GM19395 (cell line): ENCODE measurements around the gene FNDC3A.
"Not testable (repeated sequence)": the region's sequence is repeated elsewhere in the genome, so short reads cannot be mapped to it uniquely, and the experiment has no call there.

Experiments used
- ATAC-seq: cut with Tn5 transposase; IDR thresholded peaks from one replicate; pipeline ENCODE4 v1.9.1; 2021; ENCODE audit warnings: mild to moderate bottlenecking, moderate library complexity; ENCODE audit not compliant: unreplicated experiment

Gene FNDC3A

DNA sequence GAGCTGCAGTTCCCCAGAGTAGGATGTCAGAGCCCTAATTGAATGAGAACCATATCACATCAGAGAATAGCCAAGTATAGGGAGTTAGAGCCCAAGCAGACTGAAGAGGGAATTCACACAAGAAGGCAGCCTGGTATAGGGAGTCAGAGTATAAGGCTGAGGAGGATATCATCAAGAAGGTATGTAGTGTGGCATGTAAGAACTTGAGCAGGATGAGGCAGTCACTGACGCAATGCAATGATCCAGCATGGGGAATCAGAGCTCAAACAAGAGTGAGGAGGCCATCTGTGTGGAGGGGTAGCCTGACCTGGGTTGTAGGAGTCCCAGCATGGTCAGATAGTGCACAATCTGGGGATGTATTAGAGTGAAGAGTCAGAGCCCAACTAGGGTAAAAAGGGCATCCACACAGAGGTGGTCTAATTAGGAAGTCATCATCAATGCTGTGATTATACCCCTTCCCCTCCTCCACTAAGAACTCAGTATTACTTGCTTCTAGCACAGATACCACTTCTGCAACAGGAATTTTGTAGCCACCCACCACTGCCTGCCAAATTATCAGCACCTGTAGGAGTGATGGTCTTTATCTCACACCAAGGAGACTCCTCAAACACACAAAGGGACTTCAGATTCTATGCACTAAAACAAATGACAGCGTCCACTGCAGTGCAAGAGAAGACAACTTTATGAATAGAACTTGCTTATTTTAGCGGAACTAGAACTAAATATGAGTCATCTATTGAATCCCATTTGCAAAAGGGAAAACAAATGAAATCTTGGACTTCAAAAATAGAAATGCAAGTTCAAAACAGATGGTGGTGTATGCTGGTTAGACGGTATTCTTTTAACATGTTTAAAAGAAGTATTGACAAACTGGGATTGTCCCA is 107.2 kb downstream of the FNDC3A start:
- ATAC-seq = peak; percentile 85

DNA sequence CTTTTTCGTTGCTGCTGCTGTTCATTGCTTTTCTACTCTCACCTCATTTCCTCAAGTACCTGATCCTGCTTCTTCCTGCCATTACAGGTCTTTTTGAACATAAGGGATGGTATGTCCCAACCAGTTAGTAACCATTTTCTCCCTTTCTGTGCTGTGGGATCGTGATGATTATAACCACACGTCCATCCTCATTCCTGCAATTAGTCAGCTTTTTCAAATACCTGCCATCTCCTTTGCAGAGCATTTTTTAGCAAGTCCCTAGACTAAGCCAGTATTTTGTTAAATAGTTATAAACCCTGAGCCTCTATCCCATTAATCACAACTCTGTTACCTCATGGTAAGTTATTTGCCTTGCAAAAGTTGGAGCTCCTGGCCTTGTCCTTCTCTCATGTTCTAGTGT is 109.2 kb downstream of the FNDC3A start:
- no peak for ATAC-seq

DNA sequence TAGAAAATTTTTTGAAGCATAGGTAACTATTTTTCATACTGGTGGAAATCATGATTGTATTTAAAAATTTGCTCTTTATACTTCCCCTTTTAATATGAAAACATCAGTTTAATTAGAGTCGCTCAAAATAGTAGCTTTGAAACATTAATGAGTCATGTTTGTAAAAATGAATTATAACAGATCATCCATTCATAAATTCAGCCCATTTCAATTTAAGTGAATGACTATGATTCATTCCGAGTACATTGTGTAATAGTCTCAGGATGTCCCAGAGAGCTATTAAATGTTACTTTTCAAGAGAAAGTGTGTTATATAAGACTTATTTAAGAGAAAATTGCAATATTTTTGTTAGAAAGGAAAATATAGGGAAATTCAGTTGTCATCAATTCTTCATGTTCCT is 111.0 kb downstream of the FNDC3A start:
- no peak for ATAC-seq

DNA sequence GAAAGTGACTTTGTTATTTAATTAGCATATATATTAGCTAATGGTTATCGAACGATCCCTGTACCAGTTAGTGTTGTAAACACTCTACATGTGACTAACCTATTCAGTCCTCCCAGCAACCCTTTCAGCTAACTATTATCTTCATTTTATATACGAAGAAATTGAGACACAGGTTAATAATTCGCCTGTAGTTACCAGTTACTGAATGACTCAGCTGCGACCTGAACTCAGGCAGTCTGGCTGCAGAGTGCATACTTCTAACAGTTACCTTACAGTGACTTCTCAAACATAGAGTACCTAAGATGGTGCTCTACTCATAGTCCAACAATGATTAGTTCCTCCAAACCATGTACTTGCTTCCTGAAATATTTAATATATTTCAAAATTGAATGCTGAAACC is 117.7 kb downstream of the FNDC3A start:
- no peak for ATAC-seq

DNA sequence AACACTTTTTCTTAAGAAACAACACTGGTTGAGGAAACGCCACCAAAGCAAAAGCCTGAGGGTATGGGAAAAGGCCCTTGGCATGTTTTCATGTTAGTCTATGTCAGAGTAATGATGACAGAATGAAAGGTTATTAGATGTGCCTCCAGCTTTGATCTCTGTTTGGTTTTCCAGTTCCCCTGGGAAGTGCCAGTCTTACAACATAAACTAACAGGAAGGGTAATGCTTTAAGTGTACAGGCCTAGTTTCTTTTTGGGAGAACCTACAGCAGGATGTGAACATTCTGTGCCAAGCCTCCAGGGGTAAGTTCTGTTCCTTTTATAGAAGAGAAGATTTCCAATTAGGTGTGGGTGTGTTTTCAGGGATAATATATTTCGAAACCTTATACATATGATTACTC is 121.7 kb downstream of the FNDC3A start:
- ATAC-seq = no peak

DNA sequence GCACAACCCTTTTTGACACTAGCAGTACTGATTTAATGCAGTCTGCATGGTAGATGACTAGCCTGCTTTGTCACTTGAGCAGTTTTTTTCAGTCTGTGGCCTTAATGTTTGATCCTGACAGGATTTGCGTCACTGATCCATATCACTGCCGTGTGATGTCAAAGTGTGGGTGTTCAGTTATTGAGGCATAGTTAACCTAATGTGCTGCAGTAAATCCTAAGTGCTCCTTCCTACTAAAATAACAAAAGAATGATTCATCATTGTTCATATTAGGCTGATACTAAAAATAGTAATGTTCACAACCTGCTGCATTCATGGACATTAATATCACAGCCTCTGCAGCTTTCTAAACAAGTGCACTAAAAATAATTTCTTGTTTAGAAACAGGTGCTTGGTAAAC is 122.5 kb downstream of the FNDC3A start:
- ATAC-seq = no peak

DNA sequence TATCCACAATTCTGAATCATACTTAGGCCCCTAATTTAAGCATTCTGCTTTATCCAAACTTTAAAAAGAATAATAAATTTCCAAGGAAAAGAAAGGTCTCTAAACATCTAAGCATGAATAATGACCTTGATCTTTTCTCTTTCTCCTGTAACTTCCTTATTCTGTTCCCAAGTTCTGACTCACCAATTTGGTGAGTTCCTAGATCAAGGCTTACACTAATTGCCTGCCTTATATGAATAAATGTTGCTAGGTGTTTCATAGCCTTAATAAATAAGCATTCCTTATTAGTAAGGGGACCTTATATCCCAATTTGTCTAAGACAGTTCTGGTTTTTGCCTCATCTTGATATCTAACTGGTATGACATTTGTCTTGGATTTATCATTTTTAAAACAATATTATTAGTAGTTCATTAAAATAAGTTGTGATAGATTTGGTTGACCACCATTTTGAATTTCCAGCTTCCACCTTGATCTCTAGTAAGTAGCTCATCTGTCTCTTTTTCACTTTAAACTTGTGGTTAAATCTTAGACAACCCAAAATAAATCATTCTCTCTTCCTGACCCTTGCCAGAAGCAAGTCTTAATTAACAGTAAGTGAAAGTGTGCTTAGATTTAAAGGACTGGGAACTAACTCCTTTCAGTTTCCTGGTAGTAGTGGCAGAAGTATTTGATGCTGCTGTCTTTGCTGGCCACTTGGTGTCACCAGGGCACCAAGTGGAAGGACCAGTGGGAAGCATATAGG is 123.2 kb downstream of the FNDC3A start:
- no peak for ATAC-seq

DNA sequence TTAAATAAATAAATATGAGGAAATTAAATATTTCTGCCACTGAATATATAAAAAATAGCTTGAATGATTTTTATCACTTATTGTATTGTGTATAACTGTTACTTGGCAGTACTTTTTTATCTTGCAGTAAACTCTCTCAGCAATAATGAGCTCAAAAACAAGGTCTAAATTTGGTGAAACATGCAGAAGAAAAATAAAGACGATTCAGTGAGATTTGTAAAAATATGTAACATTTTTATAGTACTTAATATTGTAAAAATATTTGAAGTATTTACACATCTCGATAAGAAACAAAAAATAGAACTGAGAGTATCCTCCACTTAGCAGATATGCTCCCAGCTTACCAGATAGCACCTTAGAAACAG is 123.8 kb downstream of the FNDC3A start:
- ATAC-seq = no peak

DNA sequence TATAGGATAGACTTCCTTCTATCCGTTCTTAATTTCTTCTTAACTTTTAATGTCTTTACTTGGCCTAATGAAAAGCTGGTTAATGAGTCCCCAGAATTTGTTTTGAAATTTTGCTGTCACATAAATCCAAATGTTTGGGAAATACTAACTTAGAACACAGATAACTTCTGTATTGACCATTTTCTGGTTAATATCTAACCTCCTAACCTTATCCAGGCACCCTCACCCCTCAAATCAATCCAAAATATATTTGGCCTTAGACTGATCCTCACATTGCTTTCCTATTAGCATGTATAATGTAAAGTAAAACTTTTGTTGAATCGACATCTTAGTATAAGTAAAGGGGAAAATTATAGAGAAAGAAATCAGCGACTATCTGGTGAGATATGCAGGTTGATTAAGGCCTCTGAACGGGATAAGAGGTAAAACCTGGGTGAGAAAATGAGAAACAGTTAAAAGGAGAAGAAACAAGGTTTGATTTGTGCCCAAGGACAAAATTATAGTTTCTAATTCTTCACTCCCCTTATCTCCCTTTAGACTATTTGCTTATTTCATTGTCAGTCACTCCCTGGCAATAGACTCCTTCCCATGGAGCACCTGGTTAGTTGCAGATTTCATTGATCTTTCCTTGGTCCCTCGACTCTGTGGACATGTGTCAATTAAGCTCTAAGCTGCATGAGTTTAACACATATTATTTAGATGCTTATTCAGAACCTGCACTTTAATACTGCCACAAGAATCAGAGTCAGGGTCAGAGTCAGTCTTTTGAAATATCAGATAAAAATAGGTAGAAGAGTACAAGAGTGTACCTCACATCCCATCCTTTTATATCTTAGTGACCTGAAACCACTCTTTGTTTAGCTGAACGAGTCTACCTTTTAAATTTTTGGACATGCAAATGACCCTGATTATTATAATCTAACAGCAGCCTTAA is 125.2 kb downstream of the FNDC3A start:
- ATAC-seq = no peak

DNA sequence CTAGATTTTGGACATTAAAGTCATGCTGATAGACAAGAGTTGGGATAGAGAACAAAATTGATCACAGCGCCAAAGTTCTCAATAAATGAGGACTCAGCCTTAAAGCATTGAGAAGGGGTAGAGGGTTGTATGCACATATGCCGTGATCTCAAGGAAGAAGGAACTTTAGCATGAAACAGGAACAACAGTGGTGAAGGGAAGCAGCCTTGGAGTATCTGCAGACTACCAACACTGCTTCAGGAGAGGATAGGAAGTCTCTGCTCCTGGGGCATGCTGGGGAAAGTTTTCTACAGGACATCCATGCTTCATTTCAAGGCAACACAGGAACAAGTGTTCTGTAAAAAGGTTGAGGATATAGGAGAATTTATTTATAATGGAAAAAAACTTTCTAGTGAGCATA is 132.5 kb downstream of the FNDC3A start:
- no peak for ATAC-seq

DNA sequence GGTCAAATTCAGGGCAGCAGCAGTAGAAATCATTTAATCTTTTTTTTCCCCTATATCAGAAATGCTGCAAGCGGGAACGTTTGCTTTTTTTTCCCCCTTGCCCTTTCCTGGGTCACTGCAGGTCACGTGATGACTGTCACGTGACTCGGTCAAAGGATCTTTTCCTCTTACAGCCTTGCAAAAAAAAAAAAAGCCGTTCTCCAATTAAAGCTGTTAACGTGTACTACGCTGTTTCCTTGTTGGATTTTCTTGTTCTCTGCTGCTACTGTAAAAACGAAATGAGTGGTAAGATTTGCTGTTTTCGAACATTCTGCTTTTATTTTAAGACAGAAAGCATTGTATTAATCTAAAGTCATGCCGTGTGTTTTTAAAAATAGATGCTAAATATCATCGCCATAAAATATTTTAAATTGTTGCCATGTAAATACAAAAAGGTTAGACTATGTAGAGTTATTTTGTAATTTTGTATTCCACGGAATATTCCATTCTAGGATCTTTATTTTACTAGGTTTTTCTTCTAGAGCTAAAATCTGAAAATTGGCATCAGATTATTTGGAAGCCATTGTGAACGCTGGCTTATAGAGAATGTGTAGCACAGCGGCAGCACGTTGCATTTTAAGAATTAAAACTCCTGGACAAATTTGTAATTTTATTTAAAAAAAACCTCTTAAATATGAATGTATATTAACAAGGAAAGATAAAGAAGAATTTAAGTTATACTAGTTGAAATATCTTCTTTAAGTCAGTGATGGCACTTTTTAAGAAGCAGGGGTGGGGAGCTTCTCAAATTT is 134.6 kb downstream of the FNDC3A start:
- ATAC-seq = peak; percentile 78

DNA sequence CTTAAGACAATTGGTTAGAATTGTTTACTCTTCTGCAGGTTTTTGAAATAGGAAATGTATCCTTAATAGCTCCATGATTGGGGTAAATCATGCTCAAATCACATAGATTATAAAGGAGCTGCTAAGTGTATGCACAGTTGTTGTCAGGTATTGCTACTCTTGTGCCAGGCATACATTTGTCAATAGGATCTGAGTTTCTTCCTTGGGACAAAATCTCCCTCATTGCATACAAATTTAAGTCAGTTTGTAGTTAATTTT is 135.1 kb downstream of the FNDC3A start:
- ATAC-seq = no peak

DNA sequence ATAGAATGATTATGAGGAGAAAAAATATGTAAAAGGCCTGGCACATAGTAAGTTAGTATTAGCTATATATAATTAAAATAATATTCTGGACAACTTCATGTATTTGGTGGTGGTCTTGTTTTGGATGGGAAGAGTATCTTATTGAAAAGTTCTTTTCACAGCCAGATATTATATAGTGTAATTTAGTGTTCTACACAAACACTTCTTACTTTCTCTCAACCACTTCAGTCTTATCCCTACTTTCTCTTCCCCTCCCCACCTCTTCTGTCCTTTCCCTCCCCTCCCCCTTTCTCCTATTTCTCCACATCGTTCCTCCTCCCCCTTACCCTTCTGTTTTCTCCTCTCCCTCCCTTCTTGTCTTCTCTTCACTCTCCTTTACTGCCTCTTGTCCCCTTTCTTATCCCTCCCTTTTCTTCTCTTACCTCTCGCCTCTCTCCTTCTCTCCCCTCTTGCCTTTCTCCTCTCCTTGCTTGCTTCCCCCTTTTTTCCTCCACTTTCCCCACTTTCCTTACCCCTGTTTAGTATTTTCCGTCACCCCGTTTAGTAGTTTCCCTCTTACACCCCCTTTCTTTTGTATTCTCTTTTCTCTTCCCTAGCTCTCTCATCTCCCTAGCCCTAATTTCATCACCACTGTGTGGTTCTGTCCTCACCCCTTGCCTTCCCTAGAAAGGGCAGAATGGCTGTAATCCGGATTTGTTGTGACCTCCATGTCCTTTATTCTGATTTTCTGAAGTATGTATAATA is 137.2 kb downstream of the FNDC3A start:
- no peak for ATAC-seq

DNA sequence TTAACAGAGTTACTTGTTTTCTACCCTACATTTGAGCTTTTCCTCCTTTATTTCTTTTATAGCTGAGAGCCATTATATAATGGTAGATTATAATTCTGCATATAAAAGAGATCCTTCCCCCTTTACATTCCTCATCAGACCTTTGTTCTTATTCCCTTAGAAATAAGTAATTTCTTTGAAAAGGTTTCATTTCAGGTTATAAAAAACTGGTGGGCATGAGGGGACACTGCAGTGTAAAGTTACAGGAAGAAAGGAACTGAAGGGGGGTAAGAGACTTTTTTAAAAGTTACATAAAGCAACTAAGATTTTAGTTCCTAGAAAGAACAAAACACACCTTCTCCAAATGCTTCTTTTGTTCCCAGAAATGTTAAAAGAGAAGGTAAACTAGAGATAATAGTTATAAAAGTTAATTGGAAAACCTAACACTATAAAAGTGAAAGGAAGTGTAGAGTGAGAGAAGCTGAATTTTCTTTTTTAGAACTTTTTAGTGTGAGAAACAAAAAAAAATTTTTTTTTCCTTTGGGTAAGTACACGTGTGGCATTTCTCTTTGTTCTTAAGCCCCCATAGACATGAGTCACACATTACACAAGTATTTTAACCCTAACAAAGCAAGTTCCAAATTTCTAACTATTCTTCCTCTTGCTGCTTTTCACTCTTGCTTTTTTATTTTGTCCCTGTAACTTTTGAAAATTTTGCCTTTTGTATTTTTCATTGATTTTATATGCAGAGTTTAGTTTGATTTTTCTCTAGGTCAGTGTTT is 138.0 kb downstream of the FNDC3A start:
- no peak for ATAC-seq

DNA sequence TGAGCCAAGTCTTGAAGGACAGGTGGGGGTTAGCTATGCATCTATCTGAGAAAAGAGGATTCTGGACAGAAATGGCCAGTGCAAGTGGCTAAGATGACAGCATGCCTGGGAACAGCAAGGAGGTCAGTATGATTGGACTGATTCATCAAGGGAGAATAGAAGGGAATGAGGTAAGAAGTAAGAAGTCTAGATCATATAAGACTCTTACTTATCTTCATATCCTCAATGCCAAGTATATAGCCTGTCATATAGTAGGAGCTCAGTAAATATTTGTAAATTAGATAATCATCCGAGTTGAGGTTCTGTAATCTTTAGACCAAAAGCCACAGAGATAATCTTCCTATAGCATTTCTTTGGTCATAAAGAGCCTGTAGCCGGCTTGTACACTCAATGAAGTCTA is 141.2 kb downstream of the FNDC3A start:
- no peak for ATAC-seq

DNA sequence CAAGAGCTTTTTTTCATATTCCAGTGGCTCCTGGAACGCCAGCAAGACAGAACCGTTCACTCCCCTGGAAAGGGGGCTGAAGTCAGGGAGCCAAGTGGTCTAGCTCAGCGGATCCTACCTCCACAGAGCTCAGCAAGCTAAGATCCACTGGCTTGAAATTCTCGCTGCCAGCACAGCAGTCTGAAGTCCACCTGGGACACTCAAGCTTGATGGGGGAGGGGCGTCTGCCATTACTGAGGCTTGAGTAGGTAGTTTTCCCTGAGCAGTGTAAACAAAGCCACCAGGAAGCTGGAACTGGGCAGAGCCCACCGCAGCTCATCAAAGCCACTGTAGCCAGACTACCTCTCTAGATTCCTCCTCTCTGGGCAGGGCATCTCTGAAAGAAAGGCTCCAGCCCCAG is 142.7 kb downstream of the FNDC3A start:
- ATAC-seq = not testable (repeated sequence)

DNA sequence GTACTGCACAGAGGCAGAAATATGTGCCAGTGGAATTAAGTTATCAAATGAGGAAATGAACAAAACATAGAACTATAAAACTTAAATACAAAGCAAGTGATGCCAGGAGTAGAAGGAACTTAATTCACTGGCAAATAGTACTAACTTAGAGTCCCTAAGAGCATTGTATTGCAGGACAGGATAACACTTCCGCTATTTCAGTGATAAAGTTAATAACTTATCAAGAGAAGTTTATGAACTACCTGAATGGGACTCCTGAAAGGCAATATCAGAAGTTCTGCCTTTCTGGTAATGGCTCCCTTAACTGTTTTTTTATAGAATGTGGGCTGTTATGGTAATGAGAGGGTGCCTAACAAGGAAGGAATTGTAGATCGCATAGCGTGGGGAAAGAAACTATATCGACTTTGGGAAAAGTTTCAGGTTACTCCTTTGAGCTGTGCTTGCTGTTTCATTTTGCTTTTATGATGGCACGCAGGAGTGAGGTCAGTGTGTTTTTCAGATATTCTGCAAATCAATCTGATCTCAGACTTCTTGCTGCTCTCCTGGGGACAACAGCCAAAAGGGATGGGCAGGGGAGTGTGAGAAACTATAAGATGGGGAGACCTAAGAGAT is 149.1 kb downstream of the FNDC3A start:
- ATAC-seq = no peak

DNA sequence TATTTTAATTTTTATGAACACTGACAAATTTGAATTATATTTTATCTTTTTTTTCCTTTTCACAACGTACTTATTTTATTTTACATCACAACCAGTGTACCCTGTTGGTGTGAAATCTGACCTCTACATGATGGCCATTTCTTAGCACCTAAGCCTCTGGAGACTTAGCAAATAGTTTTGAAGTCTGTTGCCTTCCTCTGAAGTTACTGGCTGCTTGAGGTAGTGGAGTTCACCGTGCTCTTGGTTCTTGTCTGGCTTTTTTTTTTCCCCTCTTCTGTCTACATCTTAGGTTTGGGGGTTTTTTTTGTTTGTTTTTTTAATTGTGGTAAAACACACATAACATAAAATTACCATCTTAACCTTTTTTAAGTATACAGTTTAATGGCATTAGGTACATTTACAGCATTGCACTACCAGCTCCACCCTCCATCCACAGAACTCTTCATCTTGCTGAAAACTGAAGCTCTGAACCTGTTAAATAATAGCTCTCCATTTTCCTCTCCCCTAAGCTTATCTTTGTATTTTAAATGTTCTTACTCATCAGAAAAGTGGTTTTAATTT is 150.3 kb downstream of the FNDC3A start:
- no peak for ATAC-seq
